SH-SY5Y (cell line): ENCODE measurements around the gene TRIM29.

Experiments
- GATA2 ChIP-seq: IDR thresholded peaks from 2 replicates; pipeline ENCODE4 v1.6.1; 2011; ENCODE audit warnings: mild to moderate bottlenecking, low read depth, low read length
- GATA3 ChIP-seq: IDR thresholded peaks from 2 replicates; pipeline ENCODE4 v1.6.1; 2011; ENCODE audit warnings: low read depth, mild to moderate bottlenecking, low read length, moderate library complexity

Gene TRIM29

DNA sequence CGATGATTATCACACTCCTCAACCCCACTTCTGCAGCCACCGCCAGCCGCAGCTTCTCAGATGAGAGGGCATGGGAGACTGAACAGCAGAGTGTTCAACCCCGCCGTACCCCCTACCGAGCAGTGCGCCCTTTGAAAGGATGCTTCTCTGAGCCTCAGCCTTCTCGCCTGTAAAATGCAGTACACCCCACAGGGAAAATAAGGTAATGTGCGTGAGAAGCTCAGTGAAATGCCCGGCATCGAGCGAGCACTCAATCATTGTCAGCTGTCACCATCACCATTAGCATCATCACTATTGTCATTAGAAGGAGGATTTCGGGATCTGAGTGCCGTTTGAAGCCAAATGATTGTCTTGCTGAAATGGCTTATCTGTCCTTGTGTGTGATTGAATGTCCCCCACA, 13.6 kb downstream of the TRIM29 start:
- TF ChIP-seq GATA2: no peak
- TF ChIP-seq GATA3: no peak

DNA sequence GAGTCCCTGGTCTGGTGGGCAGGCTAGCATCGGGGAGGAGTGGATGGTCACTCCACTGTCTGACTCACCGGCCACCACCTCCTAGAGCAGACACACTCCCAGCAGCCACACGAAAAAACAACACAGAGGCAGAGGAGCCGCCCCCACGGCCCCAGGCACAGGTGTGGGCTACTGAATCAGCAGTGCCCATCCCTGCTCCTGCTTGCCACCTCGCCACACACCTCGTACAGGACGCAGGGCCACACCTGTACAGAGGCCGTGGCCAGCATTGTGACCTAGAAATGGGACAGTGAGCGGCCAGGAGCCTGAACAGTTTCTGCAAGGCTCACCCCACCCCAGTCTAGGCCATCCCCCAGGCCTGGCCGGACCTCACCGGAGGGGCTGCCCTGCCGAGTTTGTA, 14.0 kb downstream of the TRIM29 start:
- TF ChIP-seq GATA3 (no peak), GATA2 (no peak)

DNA sequence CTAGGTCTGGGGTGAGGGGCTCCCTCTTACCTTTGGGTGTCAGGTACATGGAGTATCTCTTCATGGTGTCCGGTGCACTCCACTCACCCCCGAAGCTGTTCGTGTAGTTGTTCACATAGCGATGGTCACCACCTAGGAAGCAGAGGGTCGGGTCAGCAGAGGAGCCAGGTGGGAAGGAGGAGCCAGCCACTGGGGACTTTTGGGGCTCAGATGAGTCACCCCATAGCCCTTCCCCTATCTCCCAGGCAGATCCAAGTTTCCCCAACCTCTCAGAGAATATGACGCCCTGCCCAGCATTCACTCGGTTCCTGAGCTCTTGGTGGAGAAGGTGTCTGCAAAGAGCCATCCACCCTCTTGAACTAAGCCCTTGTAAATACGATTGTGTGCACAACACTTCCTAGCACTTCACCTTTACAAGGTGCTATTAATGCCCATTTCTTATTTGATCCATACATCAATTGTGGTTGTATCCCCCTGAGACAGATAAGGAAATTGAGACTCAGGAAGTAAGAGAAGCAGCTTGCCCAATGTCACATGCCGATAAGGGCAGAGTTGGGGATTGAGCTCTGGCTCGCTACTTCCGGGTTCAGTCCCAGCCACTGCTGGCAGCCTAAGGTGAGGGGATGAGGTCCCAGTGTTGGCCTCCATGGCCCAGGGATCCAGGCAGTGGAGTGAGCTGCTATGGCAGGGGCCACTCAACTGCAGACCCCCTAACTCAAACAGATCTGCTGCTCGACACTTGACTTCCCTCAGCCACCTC, 14.8 kb downstream of the TRIM29 start:
- TF ChIP-seq GATA3: no peak

DNA sequence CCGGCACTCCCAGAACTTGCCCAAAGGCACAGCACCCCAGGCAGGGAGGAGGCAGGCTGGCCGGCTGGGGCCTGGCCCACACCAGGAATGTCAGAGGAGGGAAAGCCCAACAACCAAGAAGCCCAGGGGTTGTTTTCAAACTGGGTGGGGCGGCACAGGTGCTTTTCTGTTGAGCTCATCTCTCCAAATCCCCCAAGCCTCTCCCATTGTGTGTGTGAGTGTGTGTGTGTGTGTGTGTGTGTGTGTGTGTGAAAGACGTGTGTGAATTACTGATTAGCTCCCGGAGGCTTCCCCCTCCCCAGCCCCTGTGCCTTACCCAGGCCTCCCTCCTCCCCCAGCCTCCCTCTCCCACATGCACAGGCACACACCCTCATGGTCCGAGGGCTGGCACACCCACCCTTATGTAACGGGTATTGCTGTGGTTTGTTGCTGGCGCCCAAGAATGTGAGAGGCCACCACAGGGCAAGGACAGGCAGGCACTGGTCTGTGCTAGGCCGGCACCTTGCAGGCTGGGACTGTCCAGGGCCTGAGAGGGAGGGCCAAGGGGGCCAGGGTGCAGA, 15.9 kb downstream of the TRIM29 start:
- TF ChIP-seq GATA2 (no peak), GATA3 (no peak)

DNA sequence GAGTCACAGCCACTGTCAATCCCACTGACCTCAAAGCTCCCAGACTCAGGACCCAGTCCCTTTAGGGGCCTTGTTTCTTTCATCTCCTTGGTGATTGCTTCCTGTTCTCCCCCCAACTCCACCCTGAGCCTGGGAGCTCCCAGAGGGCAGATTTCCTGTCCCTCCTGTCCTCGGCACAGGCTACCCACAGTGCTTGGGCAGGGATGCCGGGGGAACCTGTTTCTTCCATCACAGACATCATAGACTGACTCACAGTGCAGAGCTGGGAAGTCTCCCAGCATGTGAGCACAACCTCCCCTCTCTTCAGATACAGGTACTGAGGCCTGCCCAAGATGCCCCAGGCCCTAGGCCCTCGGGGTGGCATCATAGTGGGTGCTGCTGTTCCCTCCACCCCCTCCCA, 16.6 kb downstream of the TRIM29 start:
- TF ChIP-seq GATA2 (no peak), GATA3 (no peak)

DNA sequence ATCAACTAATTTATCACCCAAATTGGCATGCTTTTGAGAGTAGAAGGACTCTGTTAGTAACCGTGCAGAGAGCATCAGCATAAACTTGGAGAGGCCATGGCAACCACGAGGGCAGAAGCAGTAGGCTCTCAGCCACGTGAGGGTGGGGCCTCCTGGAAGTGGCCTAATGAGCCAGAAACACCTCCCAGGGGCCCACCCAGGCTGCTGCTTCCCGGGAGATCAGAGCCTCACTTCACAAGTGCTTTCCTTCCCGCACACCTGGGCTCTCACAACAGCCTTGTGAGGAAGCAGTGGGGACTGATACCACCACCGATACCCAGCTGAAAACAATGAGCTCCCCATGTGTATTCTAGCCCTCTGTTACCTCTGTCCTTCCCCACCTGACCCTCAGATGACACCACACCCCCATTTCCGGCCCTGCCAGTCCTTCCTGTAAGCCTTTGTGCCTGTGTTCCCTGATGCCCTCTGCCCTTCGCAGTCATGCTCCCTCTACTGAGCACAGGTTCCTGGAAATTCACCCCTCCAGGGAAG, 17.0 kb downstream of the TRIM29 start:
- TF ChIP-seq GATA2 (no peak), GATA3 (no peak)

DNA sequence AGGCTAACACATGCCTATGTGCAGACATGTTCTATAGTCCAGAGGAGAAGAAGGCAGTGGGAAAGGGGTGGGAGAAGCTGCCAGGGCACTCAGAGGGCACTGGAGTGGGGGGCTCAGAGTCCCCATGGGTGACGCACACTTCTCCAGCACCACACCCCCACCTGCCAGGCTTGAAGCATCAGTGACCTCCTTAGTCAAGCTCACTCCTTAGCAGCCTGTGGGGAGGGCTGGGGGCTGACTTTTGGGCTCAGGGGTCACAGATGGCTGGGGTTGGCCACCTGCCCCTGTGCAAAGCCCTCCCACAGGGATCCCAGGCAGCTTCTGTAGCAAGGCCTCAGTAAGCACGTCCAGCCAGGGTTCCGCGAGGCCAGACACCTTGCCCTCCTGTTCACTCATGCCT, 18.8 kb downstream of the TRIM29 start:
- TF ChIP-seq GATA3 (no peak), GATA2 (no peak)

DNA sequence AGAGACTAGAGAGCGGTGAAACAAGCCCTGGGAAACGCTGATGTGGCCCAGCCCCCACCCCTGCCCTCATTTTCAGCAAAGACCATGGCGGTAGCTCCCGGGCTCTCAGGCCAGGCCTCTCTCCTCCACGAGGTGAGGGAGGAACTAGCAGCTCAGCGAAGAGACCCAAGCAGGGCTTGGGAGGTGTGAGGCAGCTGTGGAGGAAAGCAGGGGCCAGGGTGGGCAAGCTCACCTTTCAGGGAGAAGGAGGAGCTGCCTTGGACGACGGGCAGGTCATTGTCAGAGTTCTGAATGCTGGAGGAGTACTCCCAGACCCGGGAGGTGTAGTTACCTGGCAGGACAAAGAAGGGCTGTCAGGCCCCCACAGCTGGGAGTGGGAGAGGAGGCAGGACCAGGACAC, 19.9 kb downstream of the TRIM29 start:
- TF ChIP-seq GATA3 (no peak), GATA2 (no peak)

DNA sequence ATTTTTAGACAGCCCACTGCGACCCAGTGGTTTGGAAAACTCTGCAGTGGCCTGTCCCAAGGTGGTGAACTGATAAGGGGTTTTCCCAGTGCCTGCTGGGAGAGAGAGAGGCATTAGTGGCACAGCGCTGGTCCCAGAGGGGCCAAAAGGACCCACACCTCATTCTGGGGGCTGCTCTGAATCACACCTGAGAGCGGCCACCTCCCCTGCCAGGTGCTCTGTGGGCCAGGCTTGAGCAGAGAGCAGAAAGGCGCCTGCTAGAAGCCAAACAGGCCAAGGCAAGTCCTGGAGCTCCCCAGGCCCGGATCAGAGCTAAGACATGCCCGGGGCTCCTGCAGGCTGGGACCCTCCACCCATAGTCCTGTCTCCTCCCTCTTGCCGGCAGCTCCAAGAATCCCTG, 20.9 kb downstream of the TRIM29 start:
- no peak for TF ChIP-seq GATA3
- no peak for TF ChIP-seq GATA2

DNA sequence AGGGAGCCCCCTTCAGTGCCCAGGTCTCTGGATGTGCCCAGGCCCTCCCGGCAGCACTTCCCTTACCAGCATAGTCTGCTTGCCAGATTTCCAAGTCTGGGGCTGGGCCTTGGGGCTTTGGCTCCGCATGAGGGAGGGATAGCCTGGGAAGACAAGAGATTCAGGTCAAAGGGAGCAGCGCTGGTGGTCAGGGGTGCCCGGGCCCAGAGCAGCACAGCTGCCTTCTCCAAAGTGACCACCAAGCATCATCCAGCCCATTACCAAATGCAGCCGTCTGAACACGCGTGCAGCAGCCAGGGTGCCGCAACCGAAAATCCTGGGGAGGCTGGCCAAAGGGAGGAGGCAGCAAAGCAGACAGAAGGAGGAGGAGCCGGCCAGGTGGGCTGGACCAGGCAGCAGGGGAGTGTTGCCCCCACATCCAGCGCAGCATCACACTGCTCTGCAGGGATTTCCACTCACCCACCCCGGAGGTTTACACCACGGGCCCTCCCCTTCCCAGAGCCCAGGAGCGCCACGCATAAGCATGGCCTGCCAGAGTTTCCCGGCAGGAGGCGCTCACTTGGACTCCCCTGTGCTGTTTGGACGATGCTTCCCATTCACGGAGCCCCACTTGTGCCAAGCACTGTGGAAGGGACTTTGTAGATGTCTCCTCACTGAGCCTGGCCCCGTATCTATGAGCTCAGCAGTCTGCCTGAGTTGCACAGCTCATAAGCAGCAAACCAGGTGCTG, 22.5 kb downstream of the TRIM29 start:
- TF ChIP-seq GATA2 (no peak), GATA3 (no peak)

DNA sequence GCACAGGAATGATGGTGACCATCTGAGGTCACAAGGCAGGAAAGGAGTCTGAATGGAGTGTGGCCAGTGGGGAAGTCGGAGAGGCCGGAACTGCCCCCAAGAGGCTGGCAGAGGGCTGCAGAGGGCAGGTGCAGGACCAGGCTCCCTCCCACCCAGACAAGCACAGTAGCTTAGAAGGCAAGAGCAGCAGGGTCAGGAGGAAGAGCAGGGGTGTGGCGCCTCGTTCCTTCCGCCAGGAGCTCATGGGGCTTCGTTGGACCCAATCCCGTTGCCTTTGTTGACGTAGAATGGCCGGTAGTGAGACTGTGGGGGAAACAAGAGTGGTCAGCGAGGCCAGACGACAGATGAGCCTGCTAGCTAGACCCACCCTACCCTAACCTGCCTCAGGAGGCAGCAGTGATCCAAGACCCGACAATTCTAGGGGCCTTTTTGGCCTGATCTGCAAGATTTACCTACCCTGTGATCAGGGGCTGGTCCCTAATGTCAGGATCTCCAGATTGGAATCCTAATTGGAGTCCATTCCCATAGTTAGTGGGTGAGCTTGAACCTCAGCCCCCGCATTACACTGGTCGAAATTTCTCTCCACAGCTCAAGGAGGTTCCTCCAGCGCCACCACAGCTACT, 25.6 kb downstream of the TRIM29 start:
- TF ChIP-seq GATA2 (no peak), GATA3 (no peak)

DNA sequence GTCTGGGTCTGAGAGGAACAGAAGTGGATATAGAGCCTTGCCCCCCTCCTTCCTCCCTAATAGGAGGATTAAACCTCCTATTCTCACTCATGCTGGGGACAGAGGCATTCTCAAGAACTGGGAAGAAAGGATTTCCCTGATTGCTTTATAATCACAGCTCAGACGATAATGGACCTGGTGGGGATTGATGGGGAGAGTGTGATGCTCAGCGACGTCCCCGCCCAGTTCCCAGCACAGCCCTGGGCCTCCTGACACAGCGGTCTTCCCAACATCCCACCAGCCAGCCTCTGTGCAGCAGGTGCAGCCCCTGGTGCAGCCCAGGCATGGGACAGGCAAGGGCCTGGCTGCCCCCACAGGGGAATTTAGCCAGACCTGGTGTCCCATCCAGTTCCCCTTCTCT, 28.4 kb downstream of the TRIM29 start:
- TF ChIP-seq GATA2: no peak
- TF ChIP-seq GATA3: no peak

DNA sequence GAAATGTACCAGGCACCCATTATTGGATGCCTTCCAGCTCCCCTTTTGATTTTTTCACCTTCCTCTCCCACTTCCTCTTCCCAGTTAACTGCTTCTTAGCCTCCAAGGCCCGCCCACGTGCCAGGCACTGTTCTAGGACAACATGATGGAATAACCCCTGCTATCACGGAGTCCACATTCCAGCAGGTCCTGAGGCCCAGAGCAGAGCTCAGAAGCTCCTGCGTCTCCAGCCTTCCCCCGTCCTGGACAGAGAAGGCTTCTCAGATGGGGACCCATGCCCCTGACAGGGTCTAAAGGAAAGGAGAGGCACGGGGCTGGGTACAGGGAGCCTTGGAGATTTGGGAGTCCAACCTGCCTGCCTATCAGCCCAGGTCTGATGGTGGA, 29.1 kb downstream of the TRIM29 start:
- TF ChIP-seq GATA3 (no peak), GATA2 (no peak)

DNA sequence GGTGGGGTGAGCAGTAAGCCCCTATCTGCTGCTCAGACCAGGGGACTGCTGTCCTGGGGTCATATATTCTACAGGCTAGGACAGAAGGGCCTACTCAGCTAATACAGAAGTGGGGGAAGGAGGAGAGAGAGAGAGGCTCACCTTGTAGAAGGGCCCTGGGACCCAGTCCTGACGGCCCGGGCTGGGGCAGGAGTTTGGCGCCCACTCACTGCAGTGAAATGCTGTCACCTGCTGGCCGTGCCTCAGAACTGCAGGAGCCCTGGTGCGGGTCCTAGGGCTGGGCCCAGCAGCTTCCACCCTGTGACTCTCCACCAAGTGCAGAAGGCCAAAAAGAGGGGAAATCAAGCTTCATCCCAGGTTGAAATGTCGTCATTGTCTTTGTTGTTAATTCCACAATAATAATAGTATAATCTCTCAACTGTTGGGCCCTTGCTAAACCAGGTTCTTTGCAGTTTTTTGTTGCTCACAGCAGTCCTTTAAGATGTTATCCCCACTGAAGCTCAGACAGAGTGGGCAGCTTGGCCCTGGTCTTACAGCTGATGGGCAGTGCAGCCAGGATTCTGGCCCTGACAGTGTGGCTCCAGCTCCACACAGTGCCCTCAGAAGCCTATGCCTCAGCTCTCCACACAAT, 29.6 kb downstream of the TRIM29 start:
- TF ChIP-seq GATA3 (no peak), GATA2 (no peak)
